GM12878 (cell line): ENCODE data around the gene SMARCAL1. TPM values are rescaled to one million over a fixed set of nuclear protein-coding genes. Genes with fewer than 3 reads are reported as not detected.

Experiments
- ATAC-seq: fragments of 200-7000 bp; cut with Tn5 transposase; 3 replicates; pipeline ENCODE4 v1.9.1; 2020; ENCODE audit warnings: mild to moderate bottlenecking, moderate library complexity
- BruUV-seq: library from RNA; stranded (reverse); fragments of 400-500 nt; replicated peaks from 2 replicates; lab custom pipeline; 2021; lab: Mats Ljungman, UMichigan
- CTCF ChIA-PET: fragments of 300-600 bp; sonication (Branson Sonifier 250); formaldehyde crosslinking; extraction: SDS; loops from one replicate; lab custom pipeline; 2021; ENCODE audit warnings: inconsistent platforms; lab: Yijun Ruan, JAX
- POLR2A ChIA-PET: fragments of 350-600 bp; formaldehyde crosslinking; extraction: SDS; loops from one replicate; lab custom pipeline; 2021; ENCODE audit warnings: inconsistent platforms; lab: Charles Lee
- RAD21 ChIA-PET: fragments of 300-600 bp; sonication (Branson Sonifier 250); formaldehyde crosslinking; loops from one replicate; lab custom pipeline; 2023; ENCODE audit warnings: antibody characterized with exemption; ENCODE audit not compliant: unreplicated experiment; lab: Charles Lee
- SMC1A ChIA-PET: fragments of 300-600 bp; sonication (Branson Sonifier 250); formaldehyde crosslinking; loops from one replicate; lab custom pipeline; 2023; ENCODE audit not compliant: unreplicated experiment, uncharacterized antibody; lab: Charles Lee
- DNase-seq: peaks from one replicate; pipeline ENCODE4 v3.0.0-alpha.2; 2011; ENCODE audit warnings: low read depth, low spot score
- FAIRE-seq: peaks from 3 replicates; lab custom pipeline; 2011; peaks lifted over from hg19 to GRCh38; lab: Jason Lieb, UNC
- H2AFZ ChIP-seq: 2 replicates; pipeline ENCODE4 v1.6.0; 2011; ENCODE audit warnings: low read depth, low read length, control low read depth; ENCODE audit not compliant: control insufficient read depth
- H3K27ac ChIP-seq: 2 replicates; pipeline ENCODE4 v1.5.1; 2011; ENCODE audit warnings: control low read depth; ENCODE audit not compliant: control insufficient read depth, insufficient read depth
- H3K27me3 ChIP-seq, 2 experiments: replicated peaks in 1 of 2; 2 replicates each; pipeline versions ENCODE4 v1.6.0 to v1.6.1; 2011; ENCODE audit warnings: low read length in 1 of 2; ENCODE audit not compliant: control insufficient read depth in 2 of 2, insufficient read depth in 2 of 2
- H3K36me3 ChIP-seq, 2 experiments: 2 replicates each; pipeline ENCODE4 v1.5.1; 2011; ENCODE audit warnings: low read length in 1 of 2; ENCODE audit not compliant: control insufficient read depth in 2 of 2, insufficient read depth in 2 of 2
- H3K4me1 ChIP-seq: 2 replicates; pipeline ENCODE4 v1.6.1; 2011; ENCODE audit warnings: mild to moderate bottlenecking, low read length, moderate library complexity, mixed read lengths; ENCODE audit not compliant: control insufficient read depth, insufficient read depth
- H3K4me2 ChIP-seq: 2 replicates; pipeline ENCODE4 v1.6.0; 2011; ENCODE audit warnings: control low read depth; ENCODE audit not compliant: control insufficient read depth, insufficient read depth
- H3K4me3 ChIP-seq: fragments of 200-600 bp; sonication (generic); 2 replicates; pipeline ENCODE4 v1.5.1; 2016
- H3K79me2 ChIP-seq: 2 replicates; pipeline ENCODE4 v1.6.0; 2011; ENCODE audit warnings: low read length; ENCODE audit not compliant: control insufficient read depth, insufficient read depth
- H3K9ac ChIP-seq: 2 replicates; pipeline ENCODE4 v1.8.0; 2011; ENCODE audit warnings: low read length, control low read depth, mixed read lengths; ENCODE audit not compliant: control insufficient read depth, insufficient read depth
- H3K9me3 ChIP-seq: replicated peaks from 3 replicates; pipeline ENCODE4 v1.5.1; 2011; ENCODE audit warnings: mild to moderate bottlenecking, low read length; ENCODE audit not compliant: control insufficient read depth, insufficient read depth
- H4K20me1 ChIP-seq: 2 replicates; pipeline ENCODE4 v1.6.0; 2011; ENCODE audit not compliant: control insufficient read depth, insufficient read depth
- CHD1 ChIP-seq: IDR thresholded peaks from 2 replicates; pipeline ENCODE4 v1.6.1; 2012; ENCODE audit warnings: low read depth, low read length, improper control_type of control experiment
- IKZF1 ChIP-seq: fragments of 450-650 bp; conservative IDR thresholded peaks from 2 replicates; pipeline ENCODE4 v1.6.1; 2017; ENCODE audit warnings: antibody characterized with exemption, mild to moderate bottlenecking
- IRF5 ChIP-seq: fragments of 450-650 bp; IDR thresholded peaks from 2 replicates; pipeline ENCODE4 v1.6.1; 2017; ENCODE audit warnings: borderline replicate concordance
- MLLT1 ChIP-seq: fragments of 450-650 bp; IDR thresholded peaks from 2 replicates; pipeline ENCODE4 v1.6.1; 2016; ENCODE audit warnings: mild to moderate bottlenecking
- NRF1 ChIP-seq: conservative IDR thresholded peaks from 2 replicates; pipeline ENCODE4 v1.6.1; 2011; ENCODE audit warnings: mild to moderate bottlenecking, low read depth, low read length, improper control_type of control experiment
- RBBP5 ChIP-seq: fragments of 200-600 bp; sonication (generic); conservative IDR thresholded peaks from 2 replicates; pipeline ENCODE4 v1.6.1; 2016
- SIX5 ChIP-seq: IDR thresholded peaks from 2 replicates; pipeline ENCODE4 v1.6.1; 2011; ENCODE audit warnings: mild to moderate bottlenecking, low read depth, low read length, moderate library complexity; ENCODE audit not compliant: severe bottlenecking
- SMC3 ChIP-seq: IDR thresholded peaks from 2 replicates; pipeline ENCODE4 v1.6.1; 2011; ENCODE audit warnings: low read length, improper control_type of control experiment, borderline replicate concordance
- SPI1 ChIP-seq: IDR thresholded peaks from 2 replicates; pipeline ENCODE4 v1.6.1; 2011; ENCODE audit warnings: low read depth, mild to moderate bottlenecking, low read length, moderate library complexity, borderline replicate concordance; ENCODE audit not compliant: insufficient read depth
- SUZ12 ChIP-seq: fragments of 200-600 bp; sonication (generic); IDR thresholded peaks from one replicate; pipeline ENCODE4 v1.6.1; 2018; ENCODE audit warnings: antibody characterized with exemption, mild to moderate bottlenecking; ENCODE audit not compliant: unreplicated experiment
- TAF1 ChIP-seq: IDR thresholded peaks from 2 replicates; pipeline ENCODE4 v1.6.1; 2011; ENCODE audit warnings: mild to moderate bottlenecking, low read depth, low read length, borderline replicate concordance
- ZNF384 ChIP-seq: IDR thresholded peaks from 2 replicates; pipeline ENCODE4 v1.6.1; 2012; ENCODE audit warnings: low read depth, mild to moderate bottlenecking, low read length, improper control_type of control experiment, borderline replicate concordance
- ZSCAN29 ChIP-seq: fragments of 450-650 bp; IDR thresholded peaks from 2 replicates; pipeline ENCODE4 v1.6.1; 2017; ENCODE audit warnings: mild to moderate bottlenecking, moderate library complexity
- WGBS: methylation state at CpG from one replicate; pipeline ENCODE4 v1.1.6; 2016; ENCODE audit warnings: low lambda C conversion rate; ENCODE audit not compliant: insufficient replicate concordance, insufficient coverage; ENCODE audit errors: missing lambda C conversion rate; 5-methylcytosine and 5-hydroxymethylcytosine counted together
- in situ Hi-C: fragments of 300-500 bp; cut with MboI; formaldehyde crosslinking; loops from 9 replicates; pipeline ENCODE4 v1.14.3; 2018; ENCODE audit warnings: mixed read lengths
- intact Hi-C: fragments of 100-400 bp; cut with micrococcal nuclease; formaldehyde crosslinking; loops from one replicate; pipeline ENCODE4 v1.14.2; 2022; ENCODE audit not compliant: unreplicated experiment
- polyA plus RNA-seq, 11 experiments: library from polyadenylated mRNA; depleted of rRNA in 4 of 11; unstranded in 6 of 11; stranded (reverse) in 5 of 11; fragments of >200 nt; fragmentation: Nextera tagmentation in 4 of 11; fragmentation: Illumina TruSeq in 1 of 11; extraction: Ambion mirVana in 4 of 11; extraction: Trizol in 1 of 11; gene quantifications; 1 replicate in 1 of 11; 2 replicates in 10 of 11; pipeline versions ENCODE4 v1.2.1 to v1.2.3, GENCODE V29; 2011 to 2016; ENCODE audit warnings: inconsistent platforms in 2 of 11, missing spikeins in 2 of 11, low read depth in 1 of 11
- total RNA-seq, 4 experiments: library from RNA; depleted of rRNA in 3 of 4; stranded (reverse); fragments of >200 nt in 3 of 4; fragmentation: Illumina TruSeq in 1 of 4; extraction: Trizol in 1 of 4; gene quantifications; 2 replicates each; pipeline versions ENCODE4 v1.2.1 to v1.2.3, GENCODE V29; 2013 to 2021

Gene SMARCAL1
- total and polyA plus RNA-seq, 10 of the 15 experiments (the other 5 are each of a cell fraction or from before 2014, with no cell fraction given), result 10.8 to 32.9 (median 21.8) TPM

GRCh38 chr2:216463148-216463547, 50.9 kb downstream of the SMARCAL1 start:
- Histone ChIP-seq H3K4me2 (no peak overlapping the region), H4K20me1 (no peaks in the 10 kb centered on the region), H3K4me3 (no peak overlapping the region), H3K36me3 (peaks cover 0 to 2% of the 10 kb centered on the region in 2 experiments; a peak in 1 of 4 replicates), H3K9ac (no peak overlapping the region), H2AFZ (no peak overlapping the region), H3K27me3 (no peaks in the 10 kb centered on the region), H3K4me1 (no peaks in the 10 kb centered on the region), H3K9me3 (no peaks in the 10 kb centered on the region), H3K27ac (no peak overlapping the region), H3K79me2 (no peaks in the 10 kb centered on the region)
- ChIA-PET SMC1A (no interaction called here), RAD21 (interaction anchor here (1.5 kb wide), 1 partner anchor 241 kb away, joined by 4 read pairs; no protein-coding TSS in a partner anchor), CTCF (interaction anchor here (1.4 kb wide), 1 partner anchor 24 kb away, joined by 3 read pairs; no protein-coding TSS in a partner anchor), POLR2A (no interaction called here)
- in situ Hi-C loops, result no loop called here
- no TSS peak for BruUV-seq
- ATAC-seq, result no peak
- 98% methylated on average over 2 of the region's 2 CpGs for WGBS
- DNase-seq, result no peak
- no peak for TF ChIP-seq IRF5
- no peak for TF ChIP-seq SUZ12
- no peak for TF ChIP-seq SPI1
- no peak for TF ChIP-seq NRF1
- no peak for TF ChIP-seq TAF1
- TF ChIP-seq MLLT1, result no peak
- no peak for TF ChIP-seq IKZF1
- no peak for TF ChIP-seq ZSCAN29
- TF ChIP-seq CHD1, result no peak
- no peak for TF ChIP-seq ZNF384
- no peak for TF ChIP-seq RBBP5
- no peak for TF ChIP-seq SMC3
- TF ChIP-seq SIX5, result no peak
- intact Hi-C loops, result no loop called here
- no peak for FAIRE-seq
